ENCODE data around the gene GORASP1. TPM values are rescaled to one million over a fixed set of nuclear protein-coding genes. Genes with fewer than 3 reads are reported as not detected.
A peak's percentile ranks its signal among the peaks of the same experiment; 100 is the strongest.

Gene GORASP1
- total RNA-seq, 3 donors from 2014 or later = 93.5 to 122 (median 94.7) TPM

- no peak for DNase-seq
- no peaks in the 10 kb centered on the region for H3K36me3 ChIP-seq (ENCODE audit: low read depth)
- ATAC-seq = no peak
- intact Hi-C loops (cut with DNase I, micrococcal nuclease) = no loop called here
- H3K4me1 ChIP-seq (ENCODE audit: low read depth) = peaks cover 67% of the 10 kb centered on the region
- H3K9me3 ChIP-seq = no peaks in the 10 kb centered on the region
- no peak for TF ChIP-seq CTCF (IDR thresholded peaks at IDR 0.05)
- H3K4me3 ChIP-seq = no peak overlapping the region
These were observed 42.8 kb upstream of the GORASP1 start for GRCh38 chr3:39150148-39150802.

- ATAC-seq = no peak
These were observed 42.2 kb upstream of the GORASP1 start for GRCh38 chr3:39149498-39150147.

GRCh38 chr3:39149059-39149455, 41.6 kb upstream of the GORASP1 start:
- H3K4me1 ChIP-seq (ENCODE audit: low read depth) = peaks cover 64% of the 10 kb centered on the region
- no peaks in the 10 kb centered on the region for H3K9me3 ChIP-seq
- H3K4me3 ChIP-seq = no peak overlapping the region
- no peaks in the 10 kb centered on the region for H3K36me3 ChIP-seq (ENCODE audit: low read depth)
- ATAC-seq (no peak), DNase-seq (no peak)
- TF ChIP-seq CTCF (IDR thresholded peaks at IDR 0.05) = no peak
- intact Hi-C loops (cut with DNase I, micrococcal nuclease) = no loop called here

More at GRCh38 chr3:39149498-39150147, 42.2 kb upstream of the GORASP1 start:
- TF ChIP-seq CTCF (IDR thresholded peaks at IDR 0.05) = no peak
- Histone ChIP-seq H3K4me1 (ENCODE audit: low read depth) (peaks cover 64% of the 10 kb centered on the region), H3K4me3 (no peak overlapping the region), H3K9me3 (no peaks in the 10 kb centered on the region), H3K36me3 (ENCODE audit: low read depth) (no peaks in the 10 kb centered on the region)
- intact Hi-C loops (cut with DNase I, micrococcal nuclease) = no loop called here
- DNase-seq = no peak

GRCh38 chr3:39148435-39149058, 41.1 kb upstream of the GORASP1 start:
- intact Hi-C loops (cut with DNase I, micrococcal nuclease) = no loop called here
- Histone ChIP-seq H3K4me3 (no peak overlapping the region), H3K36me3 (ENCODE audit: low read depth) (no peaks in the 10 kb centered on the region), H3K9me3 (no peaks in the 10 kb centered on the region), H3K4me1 (ENCODE audit: low read depth) (peaks cover 64% of the 10 kb centered on the region)
- ATAC-seq (no peak), DNase-seq (peak in 1 of 3 donors; percentile 38)
- no peak for TF ChIP-seq CTCF (IDR thresholded peaks at IDR 0.05)

GRCh38 chr3:39147711-39148434, 40.4 kb upstream of the GORASP1 start:
- Histone ChIP-seq H3K36me3 (ENCODE audit: low read depth) (no peaks in the 10 kb centered on the region), H3K4me3 (no peak overlapping the region), H3K4me1 (ENCODE audit: low read depth) (peaks cover 69% of the 10 kb centered on the region), H3K9me3 (no peaks in the 10 kb centered on the region)
- TF ChIP-seq CTCF (IDR thresholded peaks at IDR 0.05) = no peak
- intact Hi-C loops (cut with DNase I, micrococcal nuclease) = no loop called here
- ATAC-seq = peak; percentile 4
- peak; percentile 51 to 77 (median 56) for DNase-seq

Measured in mucosa of descending colon (tissue), 3 donors.